ENCODE data around the gene CRY2.

DNA sequence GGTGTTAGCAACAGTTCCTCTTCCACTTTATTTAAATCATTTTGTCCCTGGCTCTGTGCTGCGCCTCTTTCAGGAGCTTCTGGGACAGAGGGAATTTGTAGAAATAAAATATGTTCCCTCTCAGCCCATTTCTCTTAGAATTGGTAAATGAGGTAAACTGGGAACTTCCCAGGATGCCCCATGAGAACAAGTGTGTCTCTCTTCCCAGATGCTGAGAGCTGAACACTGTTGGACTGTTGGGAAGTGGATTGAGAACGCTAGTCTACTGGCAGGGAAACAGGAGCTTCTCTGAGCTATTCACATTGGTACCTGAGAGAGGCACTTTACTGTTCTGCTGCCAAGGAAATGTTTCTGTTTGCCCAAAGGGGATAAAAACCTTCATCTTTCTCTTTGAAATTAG lies 4.0 kb downstream of the CRY2 start:
- TF ChIP-seq EP300 (IDR thresholded peaks at IDR 0.05) = no peak
- TF ChIP-seq RAD21 (conservative IDR thresholded peaks at IDR 0.05 in 1 of 2, IDR thresholded peaks at IDR 0.05 in 1 of 2) = no peak
- TF ChIP-seq, protein P1, sequence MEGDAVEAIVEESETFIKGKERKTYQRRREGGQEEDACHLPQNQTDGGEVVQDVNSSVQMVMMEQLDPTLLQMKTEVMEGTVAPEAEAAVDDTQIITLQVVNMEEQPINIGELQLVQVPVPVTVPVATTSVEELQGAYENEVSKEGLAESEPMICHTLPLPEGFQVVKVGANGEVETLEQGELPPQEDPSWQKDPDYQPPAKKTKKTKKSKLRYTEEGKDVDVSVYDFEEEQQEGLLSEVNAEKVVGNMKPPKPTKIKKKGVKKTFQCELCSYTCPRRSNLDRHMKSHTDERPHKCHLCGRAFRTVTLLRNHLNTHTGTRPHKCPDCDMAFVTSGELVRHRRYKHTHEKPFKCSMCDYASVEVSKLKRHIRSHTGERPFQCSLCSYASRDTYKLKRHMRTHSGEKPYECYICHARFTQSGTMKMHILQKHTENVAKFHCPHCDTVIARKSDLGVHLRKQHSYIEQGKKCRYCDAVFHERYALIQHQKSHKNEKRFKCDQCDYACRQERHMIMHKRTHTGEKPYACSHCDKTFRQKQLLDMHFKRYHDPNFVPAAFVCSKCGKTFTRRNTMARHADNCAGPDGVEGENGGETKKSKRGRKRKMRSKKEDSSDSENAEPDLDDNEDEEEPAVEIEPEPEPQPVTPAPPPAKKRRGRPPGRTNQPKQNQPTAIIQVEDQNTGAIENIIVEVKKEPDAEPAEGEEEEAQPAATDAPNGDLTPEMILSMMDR (IDR thresholded peaks at IDR 0.05) = no peak
- no peak for TF ChIP-seq KDM5A (IDR thresholded peaks at IDR 0.05)
- no peak for TF ChIP-seq CHD2 (IDR thresholded peaks at IDR 0.05; ENCODE audit: low read length, partially characterized antibody)

All from A549 (cell line).